Kidney (tissue), 14 donors: ENCODE results near the gene C1QTNF9. TPM values are rescaled to one million over a fixed set of nuclear protein-coding genes. Genes with fewer than 3 reads are reported as not detected.

Experiments used
- DNase-seq, 5 donors: peaks; one replicate each; pipeline ENCODE4 v3.0.0-alpha.2; 2013 to 2020
- FAIRE-seq: peaks from 2 replicates; lab custom pipeline; 2012; peaks lifted over from hg19 to GRCh38; lab: Jason Lieb, UNC
- H3K27ac ChIP-seq, 2 donors: one replicate each; pipeline ENCODE4 v1.7.0; 2013; ENCODE audit warnings: low read depth in 2 of 2, low read length in 2 of 2, inconsistent platforms in 1 of 2
- H3K27me3 ChIP-seq: one replicate; pipeline ENCODE4 v1.7.1; 2013; ENCODE audit warnings: low read length, inconsistent platforms; ENCODE audit not compliant: control insufficient read depth, insufficient read depth
- H3K36me3 ChIP-seq, 3 donors: one replicate each; pipeline versions ENCODE4 v1.7.0 to v1.7.1; 2013; ENCODE audit warnings: low read length in 3 of 3, control low read depth in 1 of 3, inconsistent platforms in 1 of 3; ENCODE audit not compliant: insufficient read depth in 3 of 3, control insufficient read depth in 2 of 3
- H3K4me1 ChIP-seq, 3 donors: one replicate each; pipeline versions ENCODE4 v1.7.0 to v1.7.1; 2013; ENCODE audit warnings: low read length in 3 of 3, inconsistent platforms in 1 of 3, low read depth in 1 of 3; ENCODE audit not compliant: control insufficient read depth in 2 of 3, insufficient read depth in 2 of 3
- H3K4me3 ChIP-seq, 3 donors: one replicate each; pipeline versions ENCODE4 v1.7.0 to v1.8.1; 2013; ENCODE audit warnings: low read length in 3 of 3, control low read depth in 1 of 3, inconsistent platforms in 1 of 3
- H3K9ac ChIP-seq, 3 donors: one replicate each; pipeline versions ENCODE4 v1.7.0 to v1.7.1; 2013; ENCODE audit warnings: low read length in 3 of 3, control low read depth in 1 of 3, inconsistent platforms in 1 of 3
- H3K9me3 ChIP-seq, 3 donors: one replicate each; pipeline versions ENCODE4 v1.7.0 to v1.7.1; 2013; ENCODE audit warnings: low read length in 3 of 3, control low read depth in 1 of 3, inconsistent platforms in 1 of 3; ENCODE audit not compliant: control insufficient read depth in 2 of 3, insufficient read depth in 1 of 3
- CTCF ChIP-seq: IDR thresholded peaks from 3 replicates; pipeline ENCODE4 v1.5.1; 2012; ENCODE audit warnings: mild to moderate bottlenecking, moderate library complexity, borderline replicate concordance; ENCODE audit not compliant: insufficient read depth; ENCODE audit errors: extremely low read depth
- intact Hi-C: fragments of 100-400 bp; cut with DNase I; formaldehyde crosslinking; loops from one replicate; pipeline ENCODE4 v1.11.1; 2022
- polyA plus RNA-seq: library from polyadenylated mRNA; stranded (reverse); fragments of 350-450 nt; fragmentation: Illumina TruSeq; extraction: RNeasy Lipid Tissue Mini Kit (QIAGEN cat#74804); gene quantifications from one replicate; pipeline ENCODE4 v1.2.3, GENCODE V29; 2014; ENCODE audit warnings: low read depth, low replicate concordance; ENCODE audit not compliant: insufficient read depth
- total RNA-seq: library from RNA; stranded (reverse); fragmentation: NEBNext Ultra II Directional; extraction: Animal tissue kit (Norgen Biotek cat#: 25700); gene quantifications from one replicate; pipeline ENCODE4 v1.2.1, GENCODE V29; 2021
- donor health status: control.
- donor health status: control.
- donor health status: control.
- donor health status: control.
- donor health status: control.
- donor health status: DM: yes; HTN: yes; CAD: no.
- donor health status: Normal renal cell carcinoma (clear cell type).

Gene C1QTNF9
- total and polyA plus RNA-seq, 2 donors from 2014 or later: 0.25 TPM; not detected in 1

DNA sequence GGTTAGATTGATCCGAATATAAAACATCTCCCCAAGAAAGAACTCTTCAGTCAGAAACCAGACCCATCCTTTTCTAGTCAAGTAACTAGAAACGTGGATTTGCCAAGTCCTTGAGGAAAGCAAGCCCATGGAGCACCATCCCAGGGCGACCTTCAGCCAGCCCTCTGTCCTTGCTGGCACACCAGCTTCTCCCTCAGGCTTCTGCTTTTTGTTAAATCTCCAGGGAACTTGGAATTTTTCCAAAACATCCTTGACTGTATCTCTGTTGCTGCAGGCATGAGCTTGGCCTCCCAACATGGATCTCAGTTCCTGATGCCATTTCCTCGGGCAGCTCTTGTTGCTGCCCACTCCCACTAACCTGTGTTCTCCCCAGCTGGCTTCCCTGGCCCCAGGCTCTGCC lies 27.1 kb upstream of the C1QTNF9 start:
- no peak for FAIRE-seq
- intact Hi-C loops: no loop called here

DNA sequence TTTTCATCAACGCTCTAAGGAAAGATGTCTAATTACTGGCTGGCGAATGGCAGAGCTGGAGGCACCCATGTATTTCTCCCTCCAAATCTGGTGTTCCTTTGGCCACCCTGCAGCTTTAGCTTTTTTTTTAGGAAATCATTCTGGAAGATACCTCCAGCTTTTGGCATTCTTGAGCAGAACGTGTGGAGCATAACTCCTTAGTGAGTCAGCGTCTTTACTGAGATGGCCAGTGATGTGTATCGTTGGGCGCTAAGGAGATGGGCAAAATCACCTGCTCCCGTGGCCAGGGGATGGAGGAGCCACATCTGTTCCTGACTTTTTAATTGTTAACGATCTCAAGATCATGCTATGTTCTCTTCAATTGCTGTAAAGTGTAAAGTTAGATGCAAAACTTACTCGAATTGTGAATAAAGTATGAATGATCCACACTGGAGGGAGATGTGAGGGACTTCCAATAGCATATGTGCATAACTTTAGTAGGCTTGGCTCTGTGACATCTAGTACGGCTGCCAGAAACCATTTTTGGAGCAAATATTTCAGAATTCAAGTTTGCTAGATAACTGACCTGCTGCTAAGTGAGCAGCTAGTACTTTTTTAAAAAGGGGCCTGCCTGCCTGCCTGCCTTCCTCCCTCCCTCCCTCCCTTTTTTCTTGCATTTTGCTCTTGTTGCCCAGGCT lies 24.4 kb upstream of the C1QTNF9 start:
- intact Hi-C loops: no loop called here
- Histone ChIP-seq H3K27me3 (no peaks in the 10 kb centered on the region), H3K9me3 (no peaks in the 10 kb centered on the region), H3K9ac (no peak overlapping the region), H3K4me3 (no peak overlapping the region), H3K27ac (no peak overlapping the region), H3K4me1 (peaks cover 0 to 7% (median 0%) of the 10 kb centered on the region in 3 donors), H3K36me3 (peaks cover 0 to 39% (median 25%) of the 10 kb centered on the region in 3 donors)
- TF ChIP-seq CTCF: no peak
- FAIRE-seq: no peak
- no peak for DNase-seq

More for the DNA sequence above, 27.1 kb upstream of the C1QTNF9 start:
- Histone ChIP-seq H3K9ac (no peak overlapping the region), H3K4me3 (no peak overlapping the region), H3K4me1 (peaks cover 0 to 12% (median 0%) of the 10 kb centered on the region in 3 donors), H3K27ac (no peak overlapping the region), H3K36me3 (peaks cover 0 to 21% (median 14%) of the 10 kb centered on the region in 3 donors), H3K27me3 (no peaks in the 10 kb centered on the region), H3K9me3 (no peaks in the 10 kb centered on the region)
- TF ChIP-seq CTCF: no peak
- no peak for DNase-seq

DNA sequence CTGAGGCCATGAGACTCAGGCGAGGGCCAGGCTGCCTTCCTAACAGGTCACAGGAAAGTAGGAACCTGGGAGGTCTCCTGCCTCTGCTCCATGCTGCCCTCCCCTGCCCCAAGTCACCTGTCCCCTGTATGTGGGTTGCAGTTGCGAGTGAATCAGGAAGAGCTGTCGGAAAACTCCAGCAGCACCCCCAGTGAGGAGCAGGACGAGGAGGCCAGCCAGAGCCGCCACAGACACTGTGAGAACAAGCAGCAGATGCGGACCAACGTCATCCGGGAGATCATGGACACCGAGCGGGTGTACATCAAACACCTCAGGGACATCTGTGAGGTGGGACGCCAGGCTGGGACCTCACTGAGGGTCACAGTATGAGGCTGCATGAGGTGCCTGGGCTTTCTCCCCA lies 22.8 kb upstream of the C1QTNF9 start:
- DNase-seq (no peak), FAIRE-seq (no peak)
- no peak for TF ChIP-seq CTCF

More for the DNA sequence above, 22.8 kb upstream of the C1QTNF9 start:
- Histone ChIP-seq H3K36me3 (peaks cover 2 to 48% (median 38%) of the 10 kb centered on the region in 3 donors), H3K4me1 (peaks cover 0 to 2% (median 0%) of the 10 kb centered on the region in 3 donors), H3K27ac (no peak overlapping the region), H3K9me3 (no peaks in the 10 kb centered on the region), H3K27me3 (no peaks in the 10 kb centered on the region), H3K4me3 (no peak overlapping the region), H3K9ac (no peak overlapping the region)
- intact Hi-C loops: no loop called here
